Stomach smooth muscle (tissue), 2 donors: ENCODE measurements around the gene FAM187B.

Source experiments
- H3K27ac ChIP-seq: one replicate; pipeline ENCODE4 v1.7.0; 2013; ENCODE audit warnings: mild to moderate bottlenecking, low read length, inconsistent platforms
- H3K27me3 ChIP-seq, 2 donors: one replicate each; pipeline ENCODE4 v1.7.0; 2013; ENCODE audit warnings: low read length in 2 of 2; ENCODE audit not compliant: insufficient read depth in 2 of 2, control insufficient read depth in 1 of 2
- H3K36me3 ChIP-seq, 2 donors: one replicate each; pipeline ENCODE4 v1.7.0; 2013; ENCODE audit warnings: low read length in 2 of 2; ENCODE audit not compliant: control insufficient read depth in 2 of 2, insufficient read depth in 2 of 2
- H3K4me1 ChIP-seq: one replicate; pipeline ENCODE4 v1.7.0; 2013; ENCODE audit warnings: low read length; ENCODE audit not compliant: control insufficient read depth, insufficient read depth
- H3K4me3 ChIP-seq, 2 donors: one replicate each; pipeline ENCODE4 v1.7.0; 2013; ENCODE audit warnings: low read length in 2 of 2
- H3K9ac ChIP-seq, 2 donors: one replicate each; pipeline ENCODE4 v1.7.0; 2013; ENCODE audit warnings: low read length in 2 of 2, mild to moderate bottlenecking in 1 of 2
- H3K9me3 ChIP-seq, 2 donors: one replicate each; pipeline ENCODE4 v1.7.0; 2013; ENCODE audit warnings: low read length in 2 of 2; ENCODE audit not compliant: control insufficient read depth in 2 of 2
- donor health status: healthy.
- donor health status: Pancreatic carcinoma.

The FAM187B gene

GRCh38 chr19:35194012-35194984, 34.2 kb downstream of the FAM187B start:
- Histone ChIP-seq H3K27ac (no peak overlapping the region), H3K4me3 (no peak overlapping the region), H3K27me3 (peaks cover 0 to 5% of the 10 kb centered on the region in 2 donors), H3K36me3 (no peaks in the 10 kb centered on the region), H3K9ac (no peak overlapping the region), H3K9me3 (peaks cover 0 to 3% of the 10 kb centered on the region in 2 donors), H3K4me1 (no peaks in the 10 kb centered on the region)

GRCh38 chr19:35184884-35185283, 43.7 kb downstream of the FAM187B start:
- Histone ChIP-seq H3K9me3 (peaks cover 0 to 3% of the 10 kb centered on the region in 2 donors), H3K9ac (no peak overlapping the region)

GRCh38 chr19:35184267-35184666, 44.3 kb downstream of the FAM187B start:
- Histone ChIP-seq H3K36me3 (no peaks in the 10 kb centered on the region), H3K4me3 (no peak overlapping the region), H3K27ac (no peak overlapping the region), H3K27me3 (no peaks in the 10 kb centered on the region), H3K9me3 (peaks cover 0 to 3% of the 10 kb centered on the region in 2 donors), H3K9ac (no peak overlapping the region), H3K4me1 (no peaks in the 10 kb centered on the region)

More at GRCh38 chr19:35184884-35185283, 43.7 kb downstream of the FAM187B start:
- Histone ChIP-seq H3K27me3 (no peaks in the 10 kb centered on the region), H3K4me1 (no peaks in the 10 kb centered on the region), H3K36me3 (no peaks in the 10 kb centered on the region), H3K4me3 (no peak overlapping the region), H3K27ac (no peak overlapping the region)

- Histone ChIP-seq H3K36me3 (no peaks in the 10 kb centered on the region), H3K4me3 (no peak overlapping the region), H3K27ac (no peak overlapping the region), H3K9me3 (peaks cover 0 to 3% of the 10 kb centered on the region in 2 donors), H3K27me3 (no peaks in the 10 kb centered on the region), H3K9ac (no peak overlapping the region), H3K4me1 (no peaks in the 10 kb centered on the region)
Measured at GRCh38 chr19:35181387-35181786, 47.2 kb downstream of the FAM187B start.

GRCh38 chr19:35179830-35180229, 48.7 kb downstream of the FAM187B start:
- H3K9ac ChIP-seq: no peak overlapping the region
- H3K36me3 ChIP-seq: no peaks in the 10 kb centered on the region
- H3K4me1 ChIP-seq: no peaks in the 10 kb centered on the region
- H3K27me3 ChIP-seq: peaks cover 0 to 2% of the 10 kb centered on the region in 2 donors
- peaks cover 0 to 3% of the 10 kb centered on the region in 2 donors for H3K9me3 ChIP-seq
- H3K27ac ChIP-seq: no peak overlapping the region
- no peak overlapping the region for H3K4me3 ChIP-seq

GRCh38 chr19:35178701-35179100, 49.8 kb downstream of the FAM187B start:
- no peaks in the 10 kb centered on the region for H3K36me3 ChIP-seq
- no peak overlapping the region for H3K27ac ChIP-seq
- peaks cover 0 to 2% of the 10 kb centered on the region in 2 donors for H3K27me3 ChIP-seq
- H3K9ac ChIP-seq: no peak overlapping the region
- peaks cover 0 to 3% of the 10 kb centered on the region in 2 donors for H3K9me3 ChIP-seq
- no peak overlapping the region for H3K4me3 ChIP-seq
- no peaks in the 10 kb centered on the region for H3K4me1 ChIP-seq

GRCh38 chr19:35177377-35178274, 50.9 kb downstream of the FAM187B start:
- H3K9ac ChIP-seq: no peak overlapping the region
- H3K9me3 ChIP-seq: peaks cover 0 to under 1% of the 10 kb centered on the region in 2 donors
- no peak overlapping the region for H3K27ac ChIP-seq
- H3K27me3 ChIP-seq: peaks cover 0 to 2% of the 10 kb centered on the region in 2 donors
- no peaks in the 10 kb centered on the region for H3K36me3 ChIP-seq
- no peaks in the 10 kb centered on the region for H3K4me1 ChIP-seq
- H3K4me3 ChIP-seq: no peak overlapping the region

GRCh38 chr19:35176181-35176570, 52.4 kb downstream of the FAM187B start:
- H3K27ac ChIP-seq: no peak overlapping the region
- no peaks in the 10 kb centered on the region for H3K36me3 ChIP-seq
- no peaks in the 10 kb centered on the region for H3K9me3 ChIP-seq
- peaks cover 0 to 2% of the 10 kb centered on the region in 2 donors for H3K27me3 ChIP-seq
- no peak overlapping the region for H3K4me3 ChIP-seq
- H3K9ac ChIP-seq: no peak overlapping the region
- H3K4me1 ChIP-seq: no peaks in the 10 kb centered on the region
